Measurements from ENCODE around the gene SOBP. TPM values are rescaled to one million over a fixed set of nuclear protein-coding genes. Genes with fewer than 3 reads are reported as not detected.

Gene SOBP
- total RNA-seq, 4 donors from 2014 or later = 3.8 to 32.5 (median 19.4) TPM

DNA sequence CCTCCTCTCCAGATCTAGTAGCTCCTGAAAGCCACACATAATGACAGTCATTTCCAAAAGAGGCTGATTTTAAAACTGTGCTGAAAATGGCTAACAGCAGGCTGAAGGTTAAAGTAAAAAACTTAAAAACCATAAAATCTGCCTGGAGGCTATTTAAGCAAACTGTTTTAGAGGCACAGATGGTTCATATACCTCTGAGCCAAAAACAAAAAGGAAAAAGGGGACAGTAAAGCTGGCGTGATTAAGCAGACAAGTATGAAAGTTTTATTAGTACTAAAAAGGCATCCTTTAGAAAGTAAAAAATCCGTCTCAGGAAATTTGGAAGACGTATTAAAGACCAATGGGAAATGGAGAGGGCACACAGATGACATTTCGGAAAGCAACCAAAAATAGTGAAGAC is 55.8 kb downstream of the SOBP start:
- peak overlapping the region in 1 of 4 donors; percentile 25 for H3K27ac ChIP-seq
- in situ Hi-C loops (cut with MboI; ENCODE audit: low sequenced_read_pairs in 4 of 4) (no loop called here), intact Hi-C loops (cut with DNase I; ENCODE audit: low total_unique reads) (no loop called here)
- no peak for DNase-seq
- no peaks in the 10 kb centered on the region for H3K36me3 ChIP-seq
- no peaks in the 10 kb centered on the region for H3K27me3 ChIP-seq
- TF ChIP-seq, protein P1, sequence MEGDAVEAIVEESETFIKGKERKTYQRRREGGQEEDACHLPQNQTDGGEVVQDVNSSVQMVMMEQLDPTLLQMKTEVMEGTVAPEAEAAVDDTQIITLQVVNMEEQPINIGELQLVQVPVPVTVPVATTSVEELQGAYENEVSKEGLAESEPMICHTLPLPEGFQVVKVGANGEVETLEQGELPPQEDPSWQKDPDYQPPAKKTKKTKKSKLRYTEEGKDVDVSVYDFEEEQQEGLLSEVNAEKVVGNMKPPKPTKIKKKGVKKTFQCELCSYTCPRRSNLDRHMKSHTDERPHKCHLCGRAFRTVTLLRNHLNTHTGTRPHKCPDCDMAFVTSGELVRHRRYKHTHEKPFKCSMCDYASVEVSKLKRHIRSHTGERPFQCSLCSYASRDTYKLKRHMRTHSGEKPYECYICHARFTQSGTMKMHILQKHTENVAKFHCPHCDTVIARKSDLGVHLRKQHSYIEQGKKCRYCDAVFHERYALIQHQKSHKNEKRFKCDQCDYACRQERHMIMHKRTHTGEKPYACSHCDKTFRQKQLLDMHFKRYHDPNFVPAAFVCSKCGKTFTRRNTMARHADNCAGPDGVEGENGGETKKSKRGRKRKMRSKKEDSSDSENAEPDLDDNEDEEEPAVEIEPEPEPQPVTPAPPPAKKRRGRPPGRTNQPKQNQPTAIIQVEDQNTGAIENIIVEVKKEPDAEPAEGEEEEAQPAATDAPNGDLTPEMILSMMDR (IDR thresholded peaks at IDR 0.05 in 4 of 5, conservative IDR thresholded peaks at IDR 0.05 in 1 of 5) = no peak
- TF ChIP-seq POLR2A (IDR thresholded peaks at IDR 0.05) = no peak
- H3K9me3 ChIP-seq = no peaks in the 10 kb centered on the region
- H3K4me3 ChIP-seq = no peak overlapping the region
- no peak for ATAC-seq
- peaks cover 22 to 29% of the 10 kb centered on the region in 2 donors for H3K4me1 ChIP-seq

DNA sequence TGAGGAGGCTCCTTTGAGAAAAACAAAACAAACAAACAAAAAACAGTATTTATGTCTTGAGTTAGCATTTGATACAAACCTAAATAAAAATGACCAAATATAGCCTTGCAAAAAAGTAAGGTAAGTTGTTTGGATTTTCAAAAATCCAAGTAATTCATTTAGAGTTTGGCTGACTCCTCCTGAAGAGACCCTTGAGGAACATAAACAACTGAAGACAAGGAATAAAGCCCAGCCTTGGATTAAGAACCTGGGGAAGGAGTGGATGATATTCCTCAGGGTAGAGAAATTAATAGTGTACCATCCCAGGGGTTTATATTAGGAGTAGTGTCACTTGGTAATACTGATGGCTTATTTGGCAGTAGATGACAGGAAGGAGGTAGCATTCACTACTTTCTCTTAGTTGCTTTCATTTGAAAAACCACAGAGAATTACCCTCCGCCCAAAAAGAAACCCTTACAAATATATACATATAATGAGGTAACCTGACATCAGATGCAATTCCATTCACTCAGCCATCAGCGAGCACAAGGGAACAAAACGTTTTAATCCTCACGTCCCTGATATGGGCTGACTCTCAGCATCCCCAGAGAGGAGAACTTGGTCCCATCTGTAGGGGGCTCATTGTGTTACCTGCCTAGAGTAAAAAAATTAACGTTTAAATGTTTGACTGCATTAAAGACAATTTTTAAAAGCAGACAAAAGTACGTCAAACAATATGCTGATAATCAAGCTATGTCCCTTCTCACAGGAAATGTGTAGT is 57.0 kb downstream of the SOBP start:
- in situ Hi-C loops (cut with MboI; ENCODE audit: low sequenced_read_pairs in 4 of 4) (no loop called here), intact Hi-C loops (cut with DNase I; ENCODE audit: low total_unique reads) (no loop called here)
- Histone ChIP-seq H3K27ac (no peak overlapping the region), H3K27me3 (no peaks in the 10 kb centered on the region), H3K4me3 (no peak overlapping the region), H3K4me1 (peaks cover 18 to 20% of the 10 kb centered on the region in 2 donors), H3K9me3 (no peaks in the 10 kb centered on the region), H3K36me3 (no peaks in the 10 kb centered on the region)
- TF ChIP-seq, protein P1 (IDR thresholded peaks at IDR 0.05 in 4 of 5, conservative IDR thresholded peaks at IDR 0.05 in 1 of 5) = no peak
- TF ChIP-seq POLR2A (IDR thresholded peaks at IDR 0.05) = no peak
- ATAC-seq = no peak
- DNase-seq = no peak

DNA sequence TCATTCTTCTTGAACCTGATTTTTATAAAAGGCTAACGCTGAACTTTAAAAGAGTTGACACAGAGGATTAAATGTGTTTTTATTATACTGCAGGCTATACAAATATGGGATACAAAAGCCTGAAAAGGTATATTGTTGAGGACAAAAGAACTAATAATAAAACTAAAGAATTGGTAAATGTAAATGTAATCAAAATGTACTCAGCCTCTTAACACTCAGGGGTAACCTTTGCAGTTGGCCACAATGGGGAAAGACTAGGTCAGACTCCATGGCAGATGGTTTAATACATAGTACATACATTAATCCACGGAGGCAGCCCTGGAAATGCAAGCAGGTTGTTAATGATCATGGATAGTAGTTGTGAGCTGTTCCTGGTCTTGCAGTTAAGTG is 57.5 kb downstream of the SOBP start:
- H3K4me1 ChIP-seq = peaks cover 12 to 15% of the 10 kb centered on the region in 2 donors
- in situ Hi-C loops (cut with MboI; ENCODE audit: low sequenced_read_pairs in 4 of 4) = no loop called here
- no peaks in the 10 kb centered on the region for H3K36me3 ChIP-seq
- H3K27ac ChIP-seq = no peak overlapping the region
- H3K27me3 ChIP-seq = no peaks in the 10 kb centered on the region
- no peak for ATAC-seq
- no peak overlapping the region for H3K4me3 ChIP-seq
- intact Hi-C loops (cut with DNase I; ENCODE audit: low total_unique reads) = no loop called here
- DNase-seq = no peak
- TF ChIP-seq, protein P1 (IDR thresholded peaks at IDR 0.05 in 4 of 5, conservative IDR thresholded peaks at IDR 0.05 in 1 of 5) = no peak
- no peak for TF ChIP-seq POLR2A (IDR thresholded peaks at IDR 0.05)
- no peaks in the 10 kb centered on the region for H3K9me3 ChIP-seq

DNA sequence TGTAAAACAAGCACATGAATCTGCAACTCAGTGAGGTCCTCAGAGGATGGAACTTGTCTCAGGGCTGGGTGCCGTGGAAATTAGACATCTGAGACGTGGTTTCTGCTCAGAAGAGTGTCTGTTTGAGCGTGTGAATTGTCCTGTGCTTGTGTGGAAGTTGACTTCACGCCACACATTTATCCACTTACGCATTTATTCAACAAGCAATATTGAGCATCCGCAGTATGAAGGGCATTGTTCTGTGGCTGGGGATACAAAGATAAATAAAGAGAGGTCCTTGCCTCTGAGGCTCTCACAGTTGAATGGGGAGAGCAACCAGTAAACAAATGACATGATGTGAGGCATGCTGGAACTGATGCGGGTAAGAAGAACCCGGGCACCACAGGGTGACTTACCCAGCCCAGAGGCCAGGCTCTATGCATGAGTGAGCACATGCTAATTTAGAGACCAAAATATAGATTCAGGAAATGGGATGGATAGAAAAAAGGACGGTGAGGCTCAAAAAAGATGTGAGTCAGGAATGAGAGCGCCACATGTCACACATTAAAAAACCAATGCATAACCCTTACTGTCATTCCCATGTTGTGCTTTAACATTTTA is 60.4 kb downstream of the SOBP start:
- Histone ChIP-seq H3K27ac (no peak overlapping the region), H3K4me3 (no peak overlapping the region), H3K36me3 (no peaks in the 10 kb centered on the region), H3K27me3 (no peaks in the 10 kb centered on the region), H3K4me1 (no peaks in the 10 kb centered on the region), H3K9me3 (no peaks in the 10 kb centered on the region)
- no peak for DNase-seq
- in situ Hi-C loops (cut with MboI; ENCODE audit: low sequenced_read_pairs in 4 of 4) = no loop called here
- intact Hi-C loops (cut with DNase I; ENCODE audit: low total_unique reads) = no loop called here
- no peak for ATAC-seq
- TF ChIP-seq, protein P1 (IDR thresholded peaks at IDR 0.05 in 4 of 5, conservative IDR thresholded peaks at IDR 0.05 in 1 of 5) = no peak
- no peak for TF ChIP-seq POLR2A (IDR thresholded peaks at IDR 0.05)

Data from gastrocnemius medialis (tissue), 4 donors.